HG02588 (cell line): Measurements from ENCODE around the gene CELSR3.

Experiments used
- ATAC-seq: cut with Tn5 transposase; IDR thresholded peaks from one replicate; pipeline ENCODE4 v1.9.1; 2021; ENCODE audit warnings: mild to moderate bottlenecking, moderate library complexity; ENCODE audit not compliant: unreplicated experiment

Gene CELSR3

GRCh38 chr3:48661501-48662144 lies 1.1 kb downstream of the CELSR3 start:
- no peak for ATAC-seq

- ATAC-seq: no peak
These were observed 1.8 kb downstream of the CELSR3 start for GRCh38 chr3:48660800-48661400.

- ATAC-seq: no peak
These were observed 5.8 kb downstream of the CELSR3 start for GRCh38 chr3:48656841-48657281.

GRCh38 chr3:48656061-48656840 lies 6.4 kb downstream of the CELSR3 start:
- ATAC-seq: peak; percentile 48

- no peak for ATAC-seq
These were observed 7.1 kb downstream of the CELSR3 start for GRCh38 chr3:48655606-48656005.

GRCh38 chr3:48655063-48655462 lies 7.6 kb downstream of the CELSR3 start:
- ATAC-seq: no peak

GRCh38 chr3:48652923-48653715 lies 9.6 kb downstream of the CELSR3 start:
- no peak for ATAC-seq

DNA sequence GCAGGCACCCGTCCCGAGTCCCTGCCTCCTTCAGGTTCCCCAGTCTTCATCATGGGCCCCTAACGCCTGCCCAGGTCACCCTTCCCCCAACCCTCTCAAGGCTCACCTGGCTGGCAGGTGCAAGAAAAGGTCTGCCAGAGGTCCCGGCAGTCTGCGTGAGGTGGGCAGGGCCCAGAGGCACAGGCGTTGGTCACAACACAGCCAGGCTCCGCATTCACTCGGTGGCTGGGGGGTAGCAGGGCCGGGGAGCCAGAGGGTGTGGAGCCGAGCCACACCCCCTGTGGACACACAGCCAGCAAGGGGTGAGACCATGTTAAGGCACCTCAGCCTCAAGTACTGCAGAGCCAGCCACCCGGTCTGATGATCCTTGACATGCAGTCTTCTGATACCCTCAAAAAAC lies 10.9 kb downstream of the CELSR3 start:
- no peak for ATAC-seq

DNA sequence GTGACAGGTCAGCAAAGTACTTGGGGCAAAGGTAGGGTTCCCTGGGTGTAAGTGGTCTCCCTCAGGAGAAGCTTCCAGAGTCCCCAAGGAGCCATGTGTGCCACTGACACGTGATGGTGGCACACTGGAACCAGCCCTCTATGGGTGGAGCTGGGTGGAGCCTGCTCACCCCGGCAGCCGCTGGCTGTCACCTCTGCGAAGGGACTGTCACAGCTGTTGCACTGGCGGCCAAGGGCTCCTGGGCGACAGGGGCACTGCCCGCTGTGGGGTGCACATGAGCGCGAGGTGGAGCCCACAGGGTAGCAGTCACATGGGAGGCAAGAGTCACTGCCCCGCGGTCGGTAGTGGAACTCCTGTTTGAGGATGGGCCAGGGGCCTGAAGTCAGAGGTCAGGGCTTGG lies 12.0 kb downstream of the CELSR3 start:
- no peak for ATAC-seq

DNA sequence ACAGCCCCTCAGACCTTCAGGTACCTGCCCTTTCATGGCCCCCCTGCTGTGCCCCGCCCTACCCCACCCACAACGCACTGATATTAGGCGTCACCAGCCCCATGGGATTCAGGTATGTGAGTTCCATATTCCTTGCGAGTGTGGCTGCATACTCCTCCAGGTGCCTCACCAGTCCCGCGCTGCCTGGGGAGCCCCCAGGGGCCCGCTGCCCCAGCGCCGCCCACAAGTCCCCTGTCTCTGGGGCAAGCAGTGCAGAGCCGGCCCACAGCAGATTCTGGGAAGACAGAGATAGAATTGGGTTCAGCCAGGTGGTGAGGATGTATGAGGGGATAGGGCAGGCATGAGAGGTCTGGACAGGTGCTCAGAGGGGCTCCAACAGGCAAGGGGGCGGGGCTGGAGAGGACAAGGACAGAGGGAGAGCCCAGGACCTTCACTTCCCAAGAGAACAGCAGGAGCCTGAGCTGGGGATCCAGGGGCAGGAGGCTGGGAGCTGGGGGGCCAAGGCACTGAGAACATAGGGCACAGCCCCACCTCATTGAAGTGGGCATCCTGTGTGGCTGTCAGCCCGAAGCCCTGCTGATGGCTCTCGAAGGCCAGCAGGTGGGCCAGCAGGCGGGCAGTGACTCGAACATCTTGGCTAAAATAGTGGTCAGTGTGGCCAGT lies 14.4 kb downstream of the CELSR3 start:
- ATAC-seq: no peak

DNA sequence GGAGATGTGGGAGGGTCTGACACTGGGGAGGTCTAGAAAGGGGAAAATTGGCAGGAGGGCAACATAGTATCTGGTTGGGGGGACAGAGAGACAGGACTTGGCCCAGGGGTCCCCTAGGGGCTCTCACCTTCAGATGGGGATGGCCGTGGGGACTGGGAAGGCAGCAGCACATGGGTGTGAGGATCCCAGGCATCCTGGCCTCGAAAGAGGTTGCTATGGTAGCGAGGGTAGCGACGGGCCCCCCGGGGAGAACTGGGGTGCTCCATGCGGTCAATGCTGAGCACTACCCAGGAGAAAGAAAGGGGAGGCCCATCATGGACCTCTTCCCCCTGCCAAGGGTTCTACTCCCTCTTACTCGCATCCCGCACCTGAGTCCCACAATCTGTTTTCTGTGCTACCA lies 15.0 kb downstream of the CELSR3 start:
- no peak for ATAC-seq

GRCh38 chr3:48644898-48645760 lies 17.6 kb downstream of the CELSR3 start:
- no peak for ATAC-seq

DNA sequence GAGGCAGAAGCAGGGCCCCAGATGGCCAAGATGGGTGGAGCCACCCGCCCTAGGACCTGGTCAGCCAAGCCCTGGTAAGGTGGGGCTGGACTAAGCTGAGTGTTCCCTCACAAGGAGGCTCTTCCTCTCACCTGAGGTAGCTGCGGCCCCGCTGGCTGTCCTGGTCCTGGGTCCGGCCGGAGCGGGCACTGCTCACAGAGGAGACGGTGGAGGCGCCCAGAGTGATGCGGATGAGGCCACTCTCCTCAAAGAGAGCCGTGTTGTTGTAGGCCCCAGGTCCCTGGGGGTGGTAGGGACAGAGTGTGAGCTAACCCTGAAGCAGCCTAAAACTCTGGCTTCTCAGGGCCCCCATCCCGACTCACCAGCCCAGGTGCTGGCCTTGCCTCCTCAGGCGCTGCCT lies 20.1 kb downstream of the CELSR3 start:
- ATAC-seq: no peak

DNA sequence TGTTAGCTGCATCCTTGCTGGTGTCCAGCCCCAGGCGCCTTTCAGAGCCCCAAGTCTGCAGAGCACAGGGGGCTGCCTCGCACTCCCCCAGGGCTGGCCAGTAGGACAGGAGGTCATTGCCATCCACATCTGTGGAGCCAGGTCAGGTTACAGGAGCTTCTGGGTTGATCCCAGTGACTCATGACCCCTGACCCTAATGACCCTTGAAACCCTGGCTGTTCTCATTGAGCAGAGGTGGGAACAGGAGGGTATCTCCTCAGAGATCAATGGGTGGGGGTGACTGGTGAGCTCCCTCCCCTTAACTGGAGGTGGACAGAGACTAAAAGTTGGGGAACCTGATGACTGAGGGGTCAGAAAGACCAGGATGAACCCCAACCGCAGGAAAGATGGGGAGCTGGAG lies 21.3 kb downstream of the CELSR3 start:
- no peak for ATAC-seq

GRCh38 chr3:48639944-48640606 lies 22.6 kb downstream of the CELSR3 start:
- ATAC-seq: no peak

GRCh38 chr3:48637305-48637704 lies 25.4 kb downstream of the CELSR3 start:
- no peak for ATAC-seq

- no peak for ATAC-seq
These were observed 26.5 kb downstream of the CELSR3 start for GRCh38 chr3:48636149-48636655.

DNA sequence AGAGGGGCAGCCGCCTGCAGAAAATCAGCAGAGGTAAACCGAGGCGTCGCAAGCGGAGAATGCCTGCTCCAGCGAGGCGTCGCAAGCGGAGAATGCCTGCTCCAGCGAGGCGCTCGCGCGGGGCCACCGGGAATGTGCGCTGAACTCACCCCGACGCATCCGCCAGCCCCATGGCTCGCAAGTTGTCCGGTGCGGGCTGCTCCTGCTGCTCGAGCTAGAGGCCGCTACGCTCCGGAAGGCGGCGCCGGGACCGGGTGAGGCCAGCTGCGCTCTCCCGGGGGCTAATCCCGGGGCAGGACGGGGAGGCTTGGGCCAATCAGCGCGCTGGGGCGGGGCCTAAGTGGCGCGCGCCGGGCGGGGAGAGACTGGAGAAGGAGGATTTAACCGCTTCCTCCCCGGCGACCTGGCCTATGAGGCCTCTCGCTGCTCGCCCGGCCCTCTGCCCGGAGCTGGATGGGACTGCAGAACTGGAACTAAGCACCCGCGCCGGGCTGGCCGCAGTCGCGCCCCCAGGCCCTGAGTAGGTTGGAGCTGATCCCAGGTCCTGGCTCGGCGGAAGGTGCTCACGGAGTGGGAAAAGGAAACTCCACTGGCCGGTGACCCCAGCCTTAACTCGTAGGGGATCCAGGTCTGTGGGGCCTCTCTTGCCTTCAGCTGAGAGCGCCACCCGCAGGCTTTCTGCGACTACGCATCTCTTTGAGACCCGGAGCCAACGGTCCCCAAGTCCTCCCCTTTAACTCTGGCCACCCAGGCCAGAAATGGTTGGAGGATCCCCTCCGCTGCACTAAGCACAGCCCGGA lies 27.3 kb downstream of the CELSR3 start, which contains the start of gene SLC26A6:
TSS of gene SLC26A6 (minus strand) at position 240 of the 800 bp plus-strand sequence. CDS start at position 172, 68 bp downstream.
- peak; percentile 91 for ATAC-seq
